Kidney (tissue), 14 donors: Measurements from ENCODE around the gene NRP2. TPM values are rescaled to one million over a fixed set of nuclear protein-coding genes. Genes with fewer than 3 reads are reported as not detected.

Source experiments
- DNase-seq, 5 donors: peaks; one replicate each; pipeline ENCODE4 v3.0.0-alpha.2; 2013 to 2020
- FAIRE-seq: peaks from 2 replicates; lab custom pipeline; 2012; peaks lifted over from hg19 to GRCh38; lab: Jason Lieb, UNC
- H3K27ac ChIP-seq, 2 donors: one replicate each; pipeline ENCODE4 v1.7.0; 2013; ENCODE audit warnings: low read depth in 2 of 2, low read length in 2 of 2, inconsistent platforms in 1 of 2
- H3K27me3 ChIP-seq: one replicate; pipeline ENCODE4 v1.7.1; 2013; ENCODE audit warnings: low read length, inconsistent platforms; ENCODE audit not compliant: control insufficient read depth, insufficient read depth
- H3K36me3 ChIP-seq, 3 donors: one replicate each; pipeline versions ENCODE4 v1.7.0 to v1.7.1; 2013; ENCODE audit warnings: low read length in 3 of 3, control low read depth in 1 of 3, inconsistent platforms in 1 of 3; ENCODE audit not compliant: insufficient read depth in 3 of 3, control insufficient read depth in 2 of 3
- H3K4me1 ChIP-seq, 3 donors: one replicate each; pipeline versions ENCODE4 v1.7.0 to v1.7.1; 2013; ENCODE audit warnings: low read length in 3 of 3, inconsistent platforms in 1 of 3, low read depth in 1 of 3; ENCODE audit not compliant: control insufficient read depth in 2 of 3, insufficient read depth in 2 of 3
- H3K4me3 ChIP-seq, 3 donors: one replicate each; pipeline versions ENCODE4 v1.7.0 to v1.8.1; 2013; ENCODE audit warnings: low read length in 3 of 3, control low read depth in 1 of 3, inconsistent platforms in 1 of 3
- H3K9ac ChIP-seq, 3 donors: one replicate each; pipeline versions ENCODE4 v1.7.0 to v1.7.1; 2013; ENCODE audit warnings: low read length in 3 of 3, control low read depth in 1 of 3, inconsistent platforms in 1 of 3
- H3K9me3 ChIP-seq, 3 donors: one replicate each; pipeline versions ENCODE4 v1.7.0 to v1.7.1; 2013; ENCODE audit warnings: low read length in 3 of 3, control low read depth in 1 of 3, inconsistent platforms in 1 of 3; ENCODE audit not compliant: control insufficient read depth in 2 of 3, insufficient read depth in 1 of 3
- intact Hi-C: fragments of 100-400 bp; cut with DNase I; formaldehyde crosslinking; loops from one replicate; pipeline ENCODE4 v1.11.1; 2022
- polyA plus RNA-seq: library from polyadenylated mRNA; stranded (reverse); fragments of 350-450 nt; fragmentation: Illumina TruSeq; extraction: RNeasy Lipid Tissue Mini Kit (QIAGEN cat#74804); gene quantifications from one replicate; pipeline ENCODE4 v1.2.3, GENCODE V29; 2014; ENCODE audit warnings: low read depth, low replicate concordance; ENCODE audit not compliant: insufficient read depth
- total RNA-seq: library from RNA; stranded (reverse); fragmentation: NEBNext Ultra II Directional; extraction: Animal tissue kit (Norgen Biotek cat#: 25700); gene quantifications from one replicate; pipeline ENCODE4 v1.2.1, GENCODE V29; 2021
- TF ChIP-seq, protein P1 (sequence below): IDR thresholded peaks from 3 replicates; pipeline ENCODE4 v1.5.1; 2012; ENCODE audit warnings: mild to moderate bottlenecking, moderate library complexity, borderline replicate concordance; ENCODE audit not compliant: insufficient read depth; ENCODE audit errors: extremely low read depth
- donor health status: control.
- donor health status: control.
- donor health status: control.
- donor health status: control.
- donor health status: control.
- donor health status: DM: yes; HTN: yes; CAD: no.
- donor health status: Normal renal cell carcinoma (clear cell type).

The NRP2 gene
- total and polyA plus RNA-seq, 2 donors from 2014 or later, result 2.3 to 37.7 TPM

DNA sequence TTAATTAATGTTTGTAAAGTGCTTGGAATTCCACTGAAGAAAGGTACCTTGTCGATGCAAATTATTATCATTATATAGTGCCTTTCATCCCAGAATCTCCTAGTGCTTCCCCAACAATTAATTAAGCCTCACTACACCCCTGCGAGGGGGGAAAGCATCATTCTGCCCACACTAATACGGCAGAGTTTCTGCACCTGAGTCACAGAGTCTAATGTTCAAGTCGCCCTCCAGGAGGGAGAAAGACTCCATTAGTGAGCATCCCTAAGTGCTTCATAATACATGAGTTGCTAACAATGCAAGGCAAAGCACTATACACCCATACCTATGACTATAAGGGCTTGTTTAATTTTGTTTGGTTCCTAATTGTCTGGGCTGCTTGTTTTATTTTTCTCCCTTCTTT lies 25.4 kb upstream of the NRP2 start:
- Histone ChIP-seq H3K27me3 (no peaks in the 10 kb centered on the region), H3K9me3 (no peaks in the 10 kb centered on the region), H3K4me3 (no peak overlapping the region), H3K36me3 (no peaks in the 10 kb centered on the region), H3K9ac (no peak overlapping the region), H3K4me1 (no peaks in the 10 kb centered on the region), H3K27ac (no peak overlapping the region)
- intact Hi-C loops, result no loop called here
- DNase-seq, result no peak
- no peak for FAIRE-seq
- TF ChIP-seq, protein P1, sequence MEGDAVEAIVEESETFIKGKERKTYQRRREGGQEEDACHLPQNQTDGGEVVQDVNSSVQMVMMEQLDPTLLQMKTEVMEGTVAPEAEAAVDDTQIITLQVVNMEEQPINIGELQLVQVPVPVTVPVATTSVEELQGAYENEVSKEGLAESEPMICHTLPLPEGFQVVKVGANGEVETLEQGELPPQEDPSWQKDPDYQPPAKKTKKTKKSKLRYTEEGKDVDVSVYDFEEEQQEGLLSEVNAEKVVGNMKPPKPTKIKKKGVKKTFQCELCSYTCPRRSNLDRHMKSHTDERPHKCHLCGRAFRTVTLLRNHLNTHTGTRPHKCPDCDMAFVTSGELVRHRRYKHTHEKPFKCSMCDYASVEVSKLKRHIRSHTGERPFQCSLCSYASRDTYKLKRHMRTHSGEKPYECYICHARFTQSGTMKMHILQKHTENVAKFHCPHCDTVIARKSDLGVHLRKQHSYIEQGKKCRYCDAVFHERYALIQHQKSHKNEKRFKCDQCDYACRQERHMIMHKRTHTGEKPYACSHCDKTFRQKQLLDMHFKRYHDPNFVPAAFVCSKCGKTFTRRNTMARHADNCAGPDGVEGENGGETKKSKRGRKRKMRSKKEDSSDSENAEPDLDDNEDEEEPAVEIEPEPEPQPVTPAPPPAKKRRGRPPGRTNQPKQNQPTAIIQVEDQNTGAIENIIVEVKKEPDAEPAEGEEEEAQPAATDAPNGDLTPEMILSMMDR, result no peak

DNA sequence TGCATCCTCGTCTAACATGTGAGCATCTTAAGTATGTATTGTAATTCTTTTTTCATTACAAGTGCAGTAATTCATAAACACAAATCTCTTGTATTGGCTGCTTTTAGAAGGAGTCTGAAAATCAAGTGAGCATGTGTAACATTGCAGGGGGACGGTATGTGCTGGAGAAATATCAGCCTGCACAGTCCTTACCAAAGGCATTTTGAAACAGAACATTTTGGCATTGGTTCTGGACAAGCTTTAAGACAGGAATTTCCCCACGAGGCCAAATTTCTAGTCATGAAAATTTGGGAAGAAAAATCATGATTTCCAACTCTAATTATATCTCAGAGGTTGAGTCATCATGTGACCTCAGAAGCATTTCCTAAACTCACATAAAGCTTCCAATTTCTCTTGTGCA lies 24.7 kb upstream of the NRP2 start:
- intact Hi-C loops, result no loop called here
- TF ChIP-seq, protein P1, result no peak
- Histone ChIP-seq H3K27ac (no peak overlapping the region), H3K36me3 (no peaks in the 10 kb centered on the region), H3K27me3 (no peaks in the 10 kb centered on the region), H3K9ac (no peak overlapping the region), H3K4me3 (no peak overlapping the region), H3K9me3 (no peaks in the 10 kb centered on the region), H3K4me1 (no peaks in the 10 kb centered on the region)
- no peak for DNase-seq
- FAIRE-seq, result no peak

DNA sequence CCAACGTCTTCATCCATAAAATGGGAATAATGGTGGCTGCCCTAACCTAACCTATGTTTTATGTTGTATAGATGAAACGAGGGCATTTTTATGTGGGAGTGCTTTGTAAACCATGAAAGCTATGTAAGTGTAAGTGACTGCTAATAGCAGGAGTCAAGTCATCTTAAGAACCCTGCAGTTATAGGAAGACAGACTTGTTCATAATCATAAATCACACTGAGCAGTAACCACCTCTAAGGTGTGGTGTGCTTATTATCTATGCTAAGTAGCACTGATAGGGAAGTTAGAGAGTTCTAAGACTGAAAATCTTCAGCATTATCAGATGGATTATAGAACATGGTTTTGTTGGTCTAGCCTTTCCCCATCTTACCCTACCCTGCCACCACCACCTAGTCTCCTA lies 24.2 kb upstream of the NRP2 start:
- H3K27ac ChIP-seq, result no peak overlapping the region
- no peaks in the 10 kb centered on the region for H3K27me3 ChIP-seq
- FAIRE-seq, result no peak
- H3K4me1 ChIP-seq, result no peaks in the 10 kb centered on the region
- H3K36me3 ChIP-seq, result no peaks in the 10 kb centered on the region
- H3K4me3 ChIP-seq, result no peak overlapping the region
- no peak for DNase-seq
- H3K9me3 ChIP-seq, result no peaks in the 10 kb centered on the region
- no peak overlapping the region for H3K9ac ChIP-seq
- intact Hi-C loops, result no loop called here
- TF ChIP-seq, protein P1, result no peak

DNA sequence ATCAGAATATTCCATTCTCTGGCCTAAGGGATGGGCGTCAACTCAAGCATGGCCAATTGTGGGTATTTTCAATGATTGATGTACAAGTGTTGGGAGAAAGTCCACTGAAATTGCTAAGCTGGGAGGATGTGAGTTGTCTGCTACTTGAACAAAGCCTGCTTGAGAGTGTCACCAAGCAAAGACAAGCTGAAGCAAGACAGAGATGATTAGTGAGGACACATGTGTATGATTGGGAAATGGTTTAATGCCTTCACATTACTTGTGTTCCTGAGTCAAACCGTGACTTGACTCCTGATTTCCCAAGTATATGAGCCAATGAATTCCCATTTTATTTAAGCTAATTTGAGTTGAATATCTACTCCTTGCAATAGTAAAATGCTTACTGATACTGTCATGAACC lies 23.7 kb upstream of the NRP2 start:
- TF ChIP-seq, protein P1, result no peak
- Histone ChIP-seq H3K27me3 (no peaks in the 10 kb centered on the region), H3K9me3 (no peaks in the 10 kb centered on the region), H3K27ac (no peak overlapping the region), H3K9ac (no peak overlapping the region), H3K4me1 (no peaks in the 10 kb centered on the region), H3K36me3 (no peaks in the 10 kb centered on the region), H3K4me3 (no peak overlapping the region)
- FAIRE-seq (no peak), DNase-seq (no peak)
- intact Hi-C loops, result no loop called here
